ENCODE data around the gene TMEM116. TPM values are rescaled to one million over a fixed set of nuclear protein-coding genes. Genes with fewer than 3 reads are reported as not detected.

Gene TMEM116
- total RNA-seq, 2 experiments from 2014 or later: 9.0 to 13.1 TPM

GRCh38 chr12:111943929-111944328 lies 69.0 kb downstream of the TMEM116 start:
- no peak overlapping the region for H3K27ac ChIP-seq (ENCODE audit: low read depth, low read length, poor library complexity, severe bottlenecking)
- BruUV-seq (replicated peaks): no TSS peak
- no peak overlapping the region for H3K4me2 ChIP-seq (ENCODE audit: low read length)
- H3K79me2 ChIP-seq (ENCODE audit: insufficient read depth, low read depth, low read length): no peaks in the 10 kb centered on the region
- intact Hi-C loops (cut with micrococcal nuclease; ENCODE audit: unreplicated experiment): loop anchor here (2.0 kb wide), 2 partner anchors 69 to 443 kb away; partner anchors contain the start of genes ERP29 and TMEM116
- TF ChIP-seq, protein P1, sequence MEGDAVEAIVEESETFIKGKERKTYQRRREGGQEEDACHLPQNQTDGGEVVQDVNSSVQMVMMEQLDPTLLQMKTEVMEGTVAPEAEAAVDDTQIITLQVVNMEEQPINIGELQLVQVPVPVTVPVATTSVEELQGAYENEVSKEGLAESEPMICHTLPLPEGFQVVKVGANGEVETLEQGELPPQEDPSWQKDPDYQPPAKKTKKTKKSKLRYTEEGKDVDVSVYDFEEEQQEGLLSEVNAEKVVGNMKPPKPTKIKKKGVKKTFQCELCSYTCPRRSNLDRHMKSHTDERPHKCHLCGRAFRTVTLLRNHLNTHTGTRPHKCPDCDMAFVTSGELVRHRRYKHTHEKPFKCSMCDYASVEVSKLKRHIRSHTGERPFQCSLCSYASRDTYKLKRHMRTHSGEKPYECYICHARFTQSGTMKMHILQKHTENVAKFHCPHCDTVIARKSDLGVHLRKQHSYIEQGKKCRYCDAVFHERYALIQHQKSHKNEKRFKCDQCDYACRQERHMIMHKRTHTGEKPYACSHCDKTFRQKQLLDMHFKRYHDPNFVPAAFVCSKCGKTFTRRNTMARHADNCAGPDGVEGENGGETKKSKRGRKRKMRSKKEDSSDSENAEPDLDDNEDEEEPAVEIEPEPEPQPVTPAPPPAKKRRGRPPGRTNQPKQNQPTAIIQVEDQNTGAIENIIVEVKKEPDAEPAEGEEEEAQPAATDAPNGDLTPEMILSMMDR (conservative IDR thresholded peaks at IDR 0.05; ENCODE audit: low read length): no peak
- TF ChIP-seq EZH2phosphoT487 (IDR thresholded peaks at IDR 0.05; ENCODE audit: borderline replicate concordance, low read depth, low read length): no peak
- H3K4me3 ChIP-seq (ENCODE audit: low read depth, low read length, poor library complexity, severe bottlenecking): no peak overlapping the region
- DNase-seq (ENCODE audit: low spot score): no peak
- no peaks in the 10 kb centered on the region for H4K20me1 ChIP-seq (ENCODE audit: insufficient read depth, low read length)
- ChIA-PET CTCF (ENCODE audit: unreplicated experiment) (no interaction called here), POLR2A (no interaction called here)
- H2AFZ ChIP-seq (ENCODE audit: low read length): no peak overlapping the region
- no peaks in the 10 kb centered on the region for H3K9me3 ChIP-seq (ENCODE audit: low read length)
- H3K9me2 ChIP-seq (ENCODE audit: insufficient read depth, low read length): no peaks in the 10 kb centered on the region
- H3K36me3 ChIP-seq (ENCODE audit: insufficient read depth, low read length): no peaks in the 10 kb centered on the region
- no peaks in the 10 kb centered on the region for H3K4me1 ChIP-seq (ENCODE audit: insufficient read depth, low read length, poor library complexity, severe bottlenecking)

DNA sequence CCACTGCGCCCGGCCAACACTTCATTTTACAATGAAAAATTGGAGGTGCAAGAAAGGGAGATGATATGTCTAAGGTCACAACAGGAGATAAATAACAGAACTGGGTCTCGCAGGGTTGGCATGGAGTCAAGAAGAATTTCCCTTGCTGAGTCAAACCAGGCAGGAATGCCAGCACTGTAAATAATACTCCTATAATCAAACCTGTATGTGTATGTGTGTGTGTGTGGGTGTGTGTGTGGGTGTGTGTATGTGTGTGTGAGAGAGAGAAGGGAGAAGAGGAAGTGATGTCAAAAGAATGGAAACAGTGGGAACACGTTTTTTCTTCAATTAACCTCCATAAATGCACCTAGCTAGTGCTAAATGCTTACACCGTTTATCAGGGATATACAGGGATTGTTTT lies 70.4 kb downstream of the TMEM116 start:
- POLR2A ChIA-PET: interaction anchor here (0.7 kb wide), 1 partner anchor 447 kb away, joined by 3 read pairs; no protein-coding TSS in a partner anchor
- intact Hi-C loops (cut with micrococcal nuclease; ENCODE audit: unreplicated experiment): no loop called here
- no peaks in the 10 kb centered on the region for H3K9me2 ChIP-seq (ENCODE audit: insufficient read depth, low read length)

DNA sequence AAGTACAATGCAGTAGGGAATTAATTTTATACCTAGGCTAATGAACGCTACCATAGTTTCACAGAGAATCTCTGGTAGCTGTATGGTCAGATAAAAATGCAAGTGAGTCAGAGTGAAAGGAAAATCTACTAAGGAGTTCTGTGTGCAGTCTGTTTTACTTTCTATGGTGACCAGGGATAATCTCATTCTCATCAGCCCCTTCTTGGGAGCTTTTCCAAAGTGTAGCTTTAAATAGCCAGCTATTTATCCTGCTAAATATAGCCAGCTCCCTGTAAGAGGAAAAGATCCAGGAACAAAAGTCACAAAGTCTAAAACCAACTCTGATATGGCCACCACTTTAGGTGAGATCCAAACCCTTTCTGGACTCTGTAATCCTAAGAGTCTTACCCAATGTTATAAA lies 75.5 kb downstream of the TMEM116 start:
- H3K27ac ChIP-seq (ENCODE audit: low read depth, low read length, poor library complexity, severe bottlenecking): no peak overlapping the region
- no peak for DNase-seq (ENCODE audit: low spot score)
- H3K4me2 ChIP-seq (ENCODE audit: low read length): no peak overlapping the region
- H3K4me1 ChIP-seq (ENCODE audit: insufficient read depth, low read length, poor library complexity, severe bottlenecking): no peaks in the 10 kb centered on the region
- H3K9me3 ChIP-seq (ENCODE audit: low read length): no peaks in the 10 kb centered on the region
- ChIA-PET POLR2A (interaction anchor here (1.2 kb wide), 1 partner anchor 319 kb away, joined by 3 read pairs; no protein-coding TSS in a partner anchor), CTCF (ENCODE audit: unreplicated experiment) (no interaction called here)
- TF ChIP-seq, protein P1 (conservative IDR thresholded peaks at IDR 0.05; ENCODE audit: low read length): no peak
- TF ChIP-seq EZH2phosphoT487 (IDR thresholded peaks at IDR 0.05; ENCODE audit: borderline replicate concordance, low read depth, low read length): no peak
- no peak overlapping the region for H3K4me3 ChIP-seq (ENCODE audit: low read depth, low read length, poor library complexity, severe bottlenecking)
- no TSS peak for BruUV-seq (replicated peaks)
- H3K9me2 ChIP-seq (ENCODE audit: insufficient read depth, low read length): no peaks in the 10 kb centered on the region
- no peaks in the 10 kb centered on the region for H4K20me1 ChIP-seq (ENCODE audit: insufficient read depth, low read length)
- no peaks in the 10 kb centered on the region for H3K36me3 ChIP-seq (ENCODE audit: insufficient read depth, low read length)
- intact Hi-C loops (cut with micrococcal nuclease; ENCODE audit: unreplicated experiment): no loop called here
- no peak overlapping the region for H2AFZ ChIP-seq (ENCODE audit: low read length)
- no peaks in the 10 kb centered on the region for H3K79me2 ChIP-seq (ENCODE audit: insufficient read depth, low read depth, low read length)

More for the DNA sequence above, 70.4 kb downstream of the TMEM116 start:
- no peak for DNase-seq (ENCODE audit: low spot score)
- no peaks in the 10 kb centered on the region for H3K36me3 ChIP-seq (ENCODE audit: insufficient read depth, low read length)
- no peaks in the 10 kb centered on the region for H3K9me3 ChIP-seq (ENCODE audit: low read length)
- TF ChIP-seq EZH2phosphoT487 (IDR thresholded peaks at IDR 0.05; ENCODE audit: borderline replicate concordance, low read depth, low read length): no peak
- TF ChIP-seq, protein P1 (conservative IDR thresholded peaks at IDR 0.05; ENCODE audit: low read length): no peak
- no peak overlapping the region for H3K27ac ChIP-seq (ENCODE audit: low read depth, low read length, poor library complexity, severe bottlenecking)
- no peak overlapping the region for H3K4me2 ChIP-seq (ENCODE audit: low read length)
- H3K4me3 ChIP-seq (ENCODE audit: low read depth, low read length, poor library complexity, severe bottlenecking): no peak overlapping the region
- no peaks in the 10 kb centered on the region for H3K4me1 ChIP-seq (ENCODE audit: insufficient read depth, low read length, poor library complexity, severe bottlenecking)
- H2AFZ ChIP-seq (ENCODE audit: low read length): no peak overlapping the region
- no peaks in the 10 kb centered on the region for H4K20me1 ChIP-seq (ENCODE audit: insufficient read depth, low read length)
- BruUV-seq (replicated peaks): no TSS peak
- H3K79me2 ChIP-seq (ENCODE audit: insufficient read depth, low read depth, low read length): no peaks in the 10 kb centered on the region
- CTCF ChIA-PET (ENCODE audit: unreplicated experiment): no interaction called here

Data from OCI-LY7 (cell line).